Measurements from ENCODE around the gene CXCR6.

CXCR6 gene

DNA sequence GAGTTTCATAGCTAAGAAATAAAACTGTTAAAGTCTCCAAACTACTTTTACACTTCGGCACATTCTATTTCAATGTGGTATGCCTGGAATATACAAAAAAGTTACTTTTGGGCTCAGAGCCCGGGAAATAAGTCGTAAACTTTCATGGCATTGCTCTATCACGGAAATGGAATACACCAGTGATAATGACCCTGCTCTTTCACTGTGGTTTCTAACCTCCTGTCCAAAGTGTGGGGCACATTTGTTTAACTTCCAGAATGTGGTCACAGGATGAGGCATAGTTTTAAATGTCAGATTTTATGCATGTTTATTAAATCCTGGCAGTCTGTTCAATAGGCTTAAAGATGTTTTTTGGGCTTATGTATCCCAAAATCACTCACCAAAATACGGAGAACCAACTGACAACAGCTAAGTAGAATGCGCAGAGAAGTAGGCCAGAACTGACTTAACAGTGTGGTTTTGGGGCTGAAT lies 5.1 kb downstream of the CXCR6 start:
- H3F3A ChIP-seq (ENCODE audit: insufficient read depth, low read length), result no peaks in the 10 kb centered on the region
- no peak overlapping the region for H2AFZ ChIP-seq (ENCODE audit: low read length)
- no peak for DNase-seq
- no peaks in the 10 kb centered on the region for H3K4me1 ChIP-seq (ENCODE audit: low read length)
- no peaks in the 10 kb centered on the region for H3K9me3 ChIP-seq (replicated peaks; ENCODE audit: insufficient read depth, low read length)
- H3K4me2 ChIP-seq (ENCODE audit: low read depth, low read length), result no peak overlapping the region
- no peaks in the 10 kb centered on the region for H3K9me2 ChIP-seq (replicated peaks; ENCODE audit: insufficient read depth, low read length)
- H4K20me1 ChIP-seq (ENCODE audit: insufficient read depth, low read length), result no peaks in the 10 kb centered on the region; the same call in 1 of the 2 replicates
- no peak overlapping the region for H3K9ac ChIP-seq (ENCODE audit: low read length)
- TF ChIP-seq EZH2 (optimal IDR thresholded peaks at IDR 0.05; ENCODE audit: low read depth, low read length) (no peak), EZH2phosphoT487 (IDR thresholded peaks at IDR 0.05; ENCODE audit: low read length) (no peak)
- TF ChIP-seq, protein P1, sequence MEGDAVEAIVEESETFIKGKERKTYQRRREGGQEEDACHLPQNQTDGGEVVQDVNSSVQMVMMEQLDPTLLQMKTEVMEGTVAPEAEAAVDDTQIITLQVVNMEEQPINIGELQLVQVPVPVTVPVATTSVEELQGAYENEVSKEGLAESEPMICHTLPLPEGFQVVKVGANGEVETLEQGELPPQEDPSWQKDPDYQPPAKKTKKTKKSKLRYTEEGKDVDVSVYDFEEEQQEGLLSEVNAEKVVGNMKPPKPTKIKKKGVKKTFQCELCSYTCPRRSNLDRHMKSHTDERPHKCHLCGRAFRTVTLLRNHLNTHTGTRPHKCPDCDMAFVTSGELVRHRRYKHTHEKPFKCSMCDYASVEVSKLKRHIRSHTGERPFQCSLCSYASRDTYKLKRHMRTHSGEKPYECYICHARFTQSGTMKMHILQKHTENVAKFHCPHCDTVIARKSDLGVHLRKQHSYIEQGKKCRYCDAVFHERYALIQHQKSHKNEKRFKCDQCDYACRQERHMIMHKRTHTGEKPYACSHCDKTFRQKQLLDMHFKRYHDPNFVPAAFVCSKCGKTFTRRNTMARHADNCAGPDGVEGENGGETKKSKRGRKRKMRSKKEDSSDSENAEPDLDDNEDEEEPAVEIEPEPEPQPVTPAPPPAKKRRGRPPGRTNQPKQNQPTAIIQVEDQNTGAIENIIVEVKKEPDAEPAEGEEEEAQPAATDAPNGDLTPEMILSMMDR (IDR thresholded peaks at IDR 0.05; ENCODE audit: low read length), result no peak
- H3K4me3 ChIP-seq (ENCODE audit: low read length), result no peak overlapping the region
- no peaks in the 10 kb centered on the region for H3K27me3 ChIP-seq (replicated peaks; ENCODE audit: insufficient read depth, low read length)
- H3K79me2 ChIP-seq (ENCODE audit: low read length), result no peaks in the 10 kb centered on the region
- H3K27ac ChIP-seq (ENCODE audit: low read length), result no peak overlapping the region
- H3K36me3 ChIP-seq (replicated peaks; ENCODE audit: insufficient read depth, low read length), result no peaks in the 10 kb centered on the region

DNA sequence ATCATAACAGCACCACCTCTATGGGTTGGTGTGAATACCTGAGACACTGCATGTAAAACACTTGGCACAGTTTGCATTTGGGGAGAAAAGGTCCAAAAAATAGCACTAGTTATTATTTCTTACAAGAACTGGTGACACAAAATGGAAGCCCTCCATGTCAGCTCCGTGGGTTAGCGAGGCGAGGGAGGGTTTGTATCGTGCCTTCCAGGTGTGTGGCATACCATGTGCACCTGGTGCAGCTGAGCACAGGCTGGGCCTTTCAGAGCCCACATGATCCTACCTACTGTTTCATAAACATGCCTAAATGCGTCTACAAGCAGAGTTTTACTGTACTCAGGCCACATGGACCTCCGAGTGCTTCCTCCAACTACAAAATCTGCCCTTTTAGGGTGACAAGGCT lies 5.6 kb downstream of the CXCR6 start:
- no peaks in the 10 kb centered on the region; the same call in 1 of the 2 replicates for H4K20me1 ChIP-seq (ENCODE audit: insufficient read depth, low read length)
- no peaks in the 10 kb centered on the region for H3K27me3 ChIP-seq (replicated peaks; ENCODE audit: insufficient read depth, low read length)
- no peaks in the 10 kb centered on the region for H3K9me2 ChIP-seq (replicated peaks; ENCODE audit: insufficient read depth, low read length)
- no peak overlapping the region for H3K4me2 ChIP-seq (ENCODE audit: low read depth, low read length)
- H3K9me3 ChIP-seq (replicated peaks; ENCODE audit: insufficient read depth, low read length), result no peaks in the 10 kb centered on the region
- H3K4me1 ChIP-seq (ENCODE audit: low read length), result no peaks in the 10 kb centered on the region
- H3K27ac ChIP-seq (ENCODE audit: low read length), result no peak overlapping the region
- TF ChIP-seq EZH2phosphoT487 (IDR thresholded peaks at IDR 0.05; ENCODE audit: low read length) (no peak), EZH2 (optimal IDR thresholded peaks at IDR 0.05; ENCODE audit: low read depth, low read length) (no peak)
- TF ChIP-seq, protein P1 (IDR thresholded peaks at IDR 0.05; ENCODE audit: low read length), result no peak
- H3K4me3 ChIP-seq (ENCODE audit: low read length), result no peak overlapping the region
- no peaks in the 10 kb centered on the region for H3K79me2 ChIP-seq (ENCODE audit: low read length)
- H3K36me3 ChIP-seq (replicated peaks; ENCODE audit: insufficient read depth, low read length), result no peaks in the 10 kb centered on the region
- no peak overlapping the region for H3K9ac ChIP-seq (ENCODE audit: low read length)
- no peaks in the 10 kb centered on the region for H3F3A ChIP-seq (ENCODE audit: insufficient read depth, low read length)
- no peak overlapping the region for H2AFZ ChIP-seq (ENCODE audit: low read length)
- DNase-seq, result no peak

DNA sequence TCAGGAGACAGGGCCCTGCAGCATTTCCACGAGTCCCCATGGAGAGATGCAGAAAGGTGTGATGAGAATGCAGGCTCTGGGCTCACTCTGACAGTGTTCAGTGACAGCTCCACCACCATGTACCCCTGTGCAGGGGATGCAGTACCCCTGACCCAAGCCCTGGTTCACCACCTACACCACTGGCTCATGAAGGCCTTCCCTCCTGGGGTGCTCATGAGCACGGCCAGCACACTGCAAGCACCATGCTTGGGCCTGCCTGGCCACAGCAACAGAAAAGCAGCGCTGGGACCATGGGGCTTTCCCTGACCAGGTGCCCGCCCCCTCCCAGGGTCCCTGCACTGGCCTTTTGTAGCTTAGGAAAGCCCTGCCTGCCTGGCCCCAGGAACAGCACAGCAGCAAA lies 6.2 kb downstream of the CXCR6 start:
- Histone ChIP-seq H3K36me3 (replicated peaks; ENCODE audit: insufficient read depth, low read length) (no peaks in the 10 kb centered on the region), H4K20me1 (ENCODE audit: insufficient read depth, low read length) (no peaks in the 10 kb centered on the region; the same call in 1 of the 2 replicates), H3K4me3 (ENCODE audit: low read length) (no peak overlapping the region), H2AFZ (ENCODE audit: low read length) (no peak overlapping the region), H3K9ac (ENCODE audit: low read length) (no peak overlapping the region), H3K27me3 (replicated peaks; ENCODE audit: insufficient read depth, low read length) (no peaks in the 10 kb centered on the region), H3K9me2 (replicated peaks; ENCODE audit: insufficient read depth, low read length) (no peaks in the 10 kb centered on the region), H3K27ac (ENCODE audit: low read length) (no peak overlapping the region), H3K79me2 (ENCODE audit: low read length) (no peaks in the 10 kb centered on the region), H3K9me3 (replicated peaks; ENCODE audit: insufficient read depth, low read length) (no peaks in the 10 kb centered on the region), H3K4me1 (ENCODE audit: low read length) (no peaks in the 10 kb centered on the region), H3F3A (ENCODE audit: insufficient read depth, low read length) (no peaks in the 10 kb centered on the region), H3K4me2 (ENCODE audit: low read depth, low read length) (no peak overlapping the region)
- no peak for DNase-seq
- TF ChIP-seq EZH2phosphoT487 (IDR thresholded peaks at IDR 0.05; ENCODE audit: low read length) (no peak), EZH2 (optimal IDR thresholded peaks at IDR 0.05; ENCODE audit: low read depth, low read length) (no peak)
- TF ChIP-seq, protein P1 (IDR thresholded peaks at IDR 0.05; ENCODE audit: low read length), result no peak
